CD4-positive, alpha-beta T cell treated with Interleukin-10 for 1 hour (primary cell): ENCODE measurements around the gene C16orf74.

Source experiments
- DNase-seq: peaks from one replicate; pipeline ENCODE4 v3.0.0-alpha.2; 2020

The C16orf74 gene

DNA sequence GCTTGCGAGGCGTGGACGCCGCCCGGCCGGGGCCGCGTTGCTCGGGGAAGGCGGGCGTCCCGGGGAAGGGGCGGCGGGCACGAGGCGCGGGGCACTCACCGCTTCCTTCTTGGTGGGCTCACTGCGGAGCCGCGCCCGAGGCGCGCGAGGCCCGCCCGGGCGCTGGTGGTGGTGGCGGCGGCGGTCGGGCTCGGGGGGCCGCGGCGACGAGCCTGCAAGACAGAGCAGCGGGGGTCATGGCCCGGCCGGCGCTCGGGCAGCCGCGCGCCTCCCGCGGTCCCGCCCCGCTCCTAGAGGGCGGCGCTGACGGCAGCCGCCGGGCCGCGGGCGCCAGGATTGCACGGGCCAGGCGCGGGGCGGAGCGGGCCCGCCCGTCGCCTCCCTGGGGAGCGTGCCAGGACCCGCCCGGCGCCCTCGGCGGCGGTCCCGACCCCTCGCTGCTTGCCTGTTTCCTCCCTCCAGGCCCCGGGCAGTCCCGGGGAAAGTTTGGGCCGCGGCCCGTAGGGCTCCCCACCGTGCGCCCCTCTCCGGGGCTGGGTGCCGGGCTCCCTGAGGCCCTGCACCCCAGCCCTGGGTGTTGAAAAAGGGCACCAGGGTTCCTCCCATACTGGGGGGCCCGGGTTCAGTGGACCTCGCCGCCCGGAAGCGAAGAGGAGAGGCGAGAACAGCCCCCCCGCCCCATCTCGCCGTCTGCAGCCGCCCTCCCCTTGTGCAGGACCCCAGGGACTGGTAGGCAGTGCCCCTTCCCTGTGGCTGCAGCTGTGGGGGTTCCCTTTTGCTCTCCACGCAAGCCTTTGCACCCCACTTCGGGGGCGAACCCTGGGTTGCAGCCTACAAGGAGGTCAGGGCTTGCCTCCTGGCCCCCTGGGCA lies at the start of gene C16orf74:
Gene C16orf74, minus strand, starts transcription at position 270 of the 871 bp plus-strand sequence. CDS start 15,879 bp downstream, outside the sequence.
- DNase-seq = no peak

DNA sequence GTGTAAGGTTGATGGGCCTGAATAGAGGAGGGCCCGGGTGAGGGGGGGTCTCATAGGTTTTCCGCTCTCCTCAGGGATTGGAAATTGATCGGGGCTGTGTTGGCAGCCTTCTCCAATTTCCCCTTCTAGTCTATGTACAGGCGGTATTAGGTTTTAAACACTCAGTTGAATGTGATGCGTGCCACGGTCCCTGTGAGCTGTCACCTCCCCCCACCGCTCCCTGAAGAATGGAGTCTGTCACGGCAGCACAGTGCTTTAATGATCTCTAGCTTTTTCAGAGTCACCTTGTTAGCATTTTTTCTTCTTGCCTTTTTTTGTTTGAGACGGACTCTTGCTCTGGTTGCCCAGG lies 49.4 kb upstream of the C16orf74 start:
- no peak for DNase-seq

DNA sequence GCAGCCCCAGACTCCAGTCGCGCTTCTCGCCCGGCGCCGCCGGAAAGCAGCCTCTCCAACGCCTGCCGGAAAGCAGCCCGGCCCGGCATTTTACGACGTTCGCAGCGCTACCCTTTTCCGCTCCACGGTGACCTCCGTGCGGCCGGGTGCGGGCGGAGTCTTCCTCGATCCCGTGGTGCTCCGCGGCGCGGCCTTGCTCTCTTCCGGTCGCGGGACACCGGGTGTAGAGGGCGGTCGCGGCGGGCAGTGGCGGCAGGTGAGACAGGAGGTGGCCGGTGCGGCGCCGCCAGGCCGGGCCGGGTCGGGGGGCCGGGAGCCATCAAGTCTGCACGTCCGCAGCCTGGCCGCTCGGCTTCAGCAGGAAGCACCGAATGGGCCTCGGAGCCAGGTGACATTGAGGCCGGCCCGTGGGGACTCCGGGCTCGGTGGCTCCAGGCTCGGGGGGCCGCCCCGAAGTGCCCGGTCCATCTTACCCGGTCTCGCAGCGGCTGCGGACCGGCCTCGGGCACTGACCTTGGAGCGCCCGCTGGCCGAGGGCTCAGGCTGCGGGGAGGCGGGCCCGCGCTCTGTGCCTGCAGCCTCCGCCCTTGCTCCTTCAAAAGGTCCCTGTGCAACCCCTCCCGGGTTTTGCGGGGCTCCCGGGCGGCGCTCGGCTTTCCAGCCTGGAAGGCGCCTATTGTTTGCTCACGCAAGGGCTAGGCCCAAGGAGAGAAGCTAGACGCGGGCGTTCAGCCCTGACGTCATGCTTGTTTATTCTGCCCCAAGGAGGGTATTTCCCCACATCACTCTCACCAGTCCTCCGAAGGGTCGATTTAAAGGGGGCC lies 48.8 kb upstream of the C16orf74 start, which contains the start of the genes COX4I1 and EMC8:
Gene COX4I1, plus strand, starts transcription at position 199 of the 824 bp plus-strand sequence. CDS start 1,511 bp downstream, outside the sequence.
Gene EMC8, minus strand, starts transcription at position 48 of the 824 bp plus-strand sequence. CDS start 249 bp downstream, outside the sequence.
- peak; percentile 93 for DNase-seq

DNA sequence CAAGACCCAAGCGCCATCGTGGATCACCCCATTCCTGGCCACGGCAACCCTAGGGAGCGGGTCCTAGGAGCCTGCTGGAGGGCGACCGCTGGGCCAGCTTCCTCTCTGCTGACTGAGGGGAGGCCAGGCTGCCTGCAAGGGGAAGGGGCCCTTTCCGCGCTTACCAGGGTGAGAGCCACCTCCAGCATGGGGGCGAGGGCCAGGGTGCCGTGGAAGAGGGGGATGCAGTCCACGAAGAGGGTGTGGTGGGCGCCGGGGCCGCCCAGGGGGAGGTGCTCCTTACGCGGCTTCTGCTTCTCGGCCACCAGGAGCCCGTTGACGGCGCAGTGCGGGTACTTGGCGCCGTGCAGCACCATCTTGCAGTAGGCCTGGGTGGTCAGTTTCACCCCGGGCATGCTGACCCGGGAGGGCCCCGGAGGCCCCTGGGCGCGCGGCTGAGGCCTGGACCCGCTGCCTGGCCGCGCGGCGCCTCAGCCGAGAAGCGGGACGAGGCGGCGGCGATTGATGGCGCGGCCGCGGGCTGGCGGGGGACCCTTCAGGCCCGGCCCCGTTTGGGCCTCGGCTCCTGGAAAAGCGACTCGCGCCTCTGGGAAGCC lies 48.1 kb upstream of the C16orf74 start:
- DNase-seq = peak; percentile 27

DNA sequence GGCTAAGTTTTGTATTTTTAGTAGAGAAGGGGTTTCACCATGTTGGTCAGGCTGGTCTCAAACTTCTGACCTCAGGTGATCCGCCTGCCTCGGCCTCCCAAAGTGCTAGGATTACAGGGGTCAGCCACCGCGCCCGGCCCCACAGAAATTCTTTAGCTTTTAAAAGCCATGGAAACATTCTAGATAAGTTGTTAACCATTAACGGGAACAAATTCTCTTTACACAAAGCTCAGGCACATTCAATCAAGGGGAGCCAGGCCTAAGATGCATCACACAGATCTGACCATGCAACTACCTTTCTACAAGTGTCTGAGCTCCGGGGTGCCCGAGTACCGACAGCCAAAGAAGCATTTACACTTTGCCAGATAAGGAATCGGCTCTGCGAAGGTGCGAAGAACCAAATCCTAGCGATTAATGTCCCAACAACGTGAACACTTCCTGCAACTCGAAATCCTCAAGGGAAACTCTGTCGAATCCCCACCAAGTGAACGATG lies 47.4 kb upstream of the C16orf74 start:
- no peak for DNase-seq

DNA sequence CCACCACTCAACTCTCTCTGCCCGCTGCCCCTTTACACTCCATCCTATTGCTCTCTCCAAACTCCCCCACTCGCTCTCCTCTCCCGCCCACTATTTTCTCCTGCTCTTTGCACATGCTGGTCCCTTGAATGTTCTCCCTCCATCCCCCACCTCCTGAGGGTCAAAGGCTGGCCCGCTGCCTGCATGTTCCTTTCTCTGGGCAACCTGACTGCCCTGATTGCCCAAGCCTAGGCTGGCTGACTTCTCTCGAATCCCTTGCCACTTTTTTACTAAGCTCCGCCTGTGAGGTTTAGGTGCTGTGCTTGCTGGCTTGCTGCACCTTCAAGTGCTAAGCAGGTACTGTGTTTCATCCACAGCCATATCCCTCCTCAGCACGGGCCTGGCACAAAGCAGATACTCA lies 45.7 kb upstream of the C16orf74 start:
- no peak for DNase-seq

DNA sequence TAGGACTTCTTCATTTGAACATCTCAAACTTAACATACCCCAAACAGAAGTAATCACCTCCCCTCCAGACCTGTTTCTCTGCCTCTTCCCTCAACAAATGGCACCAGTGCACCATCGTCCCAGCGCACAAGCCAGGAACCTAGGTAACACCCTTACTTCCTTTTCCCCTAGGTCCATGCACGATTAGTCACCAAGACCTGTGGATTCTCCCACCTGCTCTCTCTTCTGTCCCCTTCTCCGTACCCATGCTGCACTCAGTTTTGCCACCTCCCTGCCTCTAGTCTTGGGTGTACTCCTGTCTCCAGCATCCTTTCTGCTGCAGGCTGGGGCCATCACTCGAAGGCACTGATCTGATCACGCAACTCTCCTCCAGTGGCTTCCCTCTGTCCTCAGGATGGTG lies 45.3 kb upstream of the C16orf74 start:
- DNase-seq = no peak

DNA sequence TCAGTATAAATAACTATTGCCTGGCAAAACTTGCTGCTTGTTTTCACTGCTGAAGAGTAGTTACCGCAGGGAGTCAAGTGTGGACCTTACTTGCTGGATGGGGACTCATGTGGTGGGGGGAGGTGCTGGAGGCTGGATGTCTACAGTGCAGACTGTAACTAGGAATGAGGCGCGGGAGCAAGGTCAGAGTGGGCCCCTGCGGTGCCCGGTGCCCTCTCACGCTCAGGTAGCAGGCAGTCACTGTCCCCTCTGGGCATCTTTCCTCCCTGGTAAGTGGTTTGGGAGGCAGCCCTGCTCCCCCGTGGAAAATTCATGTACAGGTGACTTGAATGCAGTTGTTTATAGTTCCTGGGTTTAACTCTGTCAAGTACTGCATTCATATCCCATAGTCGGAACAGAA lies 43.8 kb upstream of the C16orf74 start:
- no peak for DNase-seq

DNA sequence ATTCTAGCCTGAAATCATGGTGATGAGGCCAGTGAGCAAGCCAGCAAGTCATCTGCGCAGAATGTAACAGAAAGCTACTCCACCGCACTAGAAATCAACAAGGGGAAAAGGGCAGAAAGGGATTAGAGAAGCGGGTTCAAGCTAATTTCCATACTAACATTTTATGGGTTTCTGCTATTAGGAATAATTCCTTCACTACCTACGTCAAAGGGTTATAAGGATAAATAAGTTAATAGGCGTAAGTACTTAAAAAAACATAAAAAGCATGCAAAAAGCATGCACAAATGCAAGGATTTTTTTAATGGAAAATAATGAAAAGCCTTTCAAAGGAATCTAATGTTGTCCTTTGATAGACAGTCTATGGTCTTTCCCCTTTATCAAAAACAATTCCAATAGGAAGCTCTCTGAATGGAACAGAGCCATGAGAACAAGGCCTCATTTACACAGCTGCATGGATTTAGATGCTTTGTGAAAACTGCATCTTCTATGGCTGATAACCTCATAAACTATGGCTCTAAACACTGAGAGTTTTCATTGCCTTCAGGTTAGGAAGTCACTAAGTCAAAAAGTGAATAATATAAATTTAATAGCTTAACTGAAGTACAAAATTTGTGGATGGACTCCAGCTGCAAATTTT lies 42.9 kb upstream of the C16orf74 start:
- no peak for DNase-seq

DNA sequence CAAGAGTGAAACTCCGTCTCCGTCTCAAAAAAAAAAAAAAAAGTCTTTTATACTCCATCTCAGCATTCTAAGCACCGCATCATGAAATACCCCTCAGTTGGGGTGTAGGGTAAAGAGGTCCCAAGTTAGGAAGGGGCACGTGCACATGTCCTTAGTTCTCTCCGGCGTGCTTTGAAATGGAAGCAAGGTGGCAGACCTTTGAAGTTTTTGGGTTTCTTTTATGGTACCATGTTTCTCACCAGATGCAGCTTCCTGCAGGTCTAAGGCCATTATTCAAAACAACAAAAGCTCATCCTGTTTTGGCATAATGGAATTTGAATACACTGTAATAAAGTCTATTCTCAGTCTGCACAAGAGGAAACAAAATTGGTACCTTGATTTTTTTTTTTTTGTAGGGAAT lies 38.9 kb upstream of the C16orf74 start:
- DNase-seq = no peak

DNA sequence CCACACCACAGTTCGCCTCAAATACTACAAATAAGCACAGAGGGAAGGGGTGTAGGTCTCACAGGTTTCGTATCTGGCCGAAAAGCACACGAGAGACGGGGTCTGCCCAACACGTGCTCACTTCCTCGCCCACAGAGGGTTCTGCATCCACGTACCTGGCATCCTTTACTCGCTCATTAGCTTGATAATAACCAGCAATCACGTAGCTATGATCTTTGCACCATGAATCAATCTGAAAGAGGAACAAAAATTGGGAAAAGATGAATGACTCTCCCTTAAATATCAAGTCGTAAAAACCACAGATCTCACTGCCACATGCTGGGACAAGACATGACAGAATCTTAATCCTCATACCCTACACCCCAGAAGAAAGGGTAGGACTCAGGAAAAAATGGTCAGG lies 37.9 kb upstream of the C16orf74 start:
- DNase-seq = no peak

DNA sequence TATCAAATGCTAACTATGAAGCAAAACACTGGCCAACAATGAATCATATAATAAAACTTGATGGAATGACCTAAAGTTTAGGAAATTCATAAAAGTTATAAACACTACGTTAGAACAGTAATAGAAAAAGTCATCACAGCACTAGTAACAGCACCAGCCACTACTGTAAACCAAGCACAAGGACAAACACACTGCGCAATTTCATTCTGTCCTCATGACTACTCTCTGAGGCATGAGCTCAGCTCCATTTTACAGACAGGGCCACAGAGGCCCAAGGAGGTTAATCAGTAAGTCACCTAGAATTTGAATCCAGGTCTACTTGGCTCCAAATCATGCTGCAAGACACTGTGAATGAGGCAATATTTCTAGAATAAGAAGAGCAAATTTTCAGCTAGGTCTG lies 35.0 kb upstream of the C16orf74 start:
- DNase-seq = no peak

DNA sequence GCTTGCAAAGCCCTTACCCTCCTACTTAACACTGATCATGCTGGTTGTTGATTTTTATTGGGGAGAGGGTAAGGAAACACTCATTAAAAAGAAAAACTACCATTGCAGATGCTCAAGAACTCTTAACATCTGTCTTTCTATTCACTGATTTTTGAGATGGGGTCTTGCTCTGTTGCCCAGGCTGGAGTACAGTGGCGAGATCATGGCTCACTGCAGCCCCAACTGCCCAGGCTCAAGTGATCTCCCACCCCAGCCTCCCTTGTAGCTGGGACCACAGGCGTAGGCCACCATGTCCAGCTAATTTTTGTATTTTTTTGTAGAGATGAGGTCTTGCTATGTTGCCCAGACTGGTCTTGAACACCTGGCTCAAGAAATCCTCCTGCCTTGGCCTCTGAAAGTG lies 33.9 kb upstream of the C16orf74 start:
- no peak for DNase-seq

DNA sequence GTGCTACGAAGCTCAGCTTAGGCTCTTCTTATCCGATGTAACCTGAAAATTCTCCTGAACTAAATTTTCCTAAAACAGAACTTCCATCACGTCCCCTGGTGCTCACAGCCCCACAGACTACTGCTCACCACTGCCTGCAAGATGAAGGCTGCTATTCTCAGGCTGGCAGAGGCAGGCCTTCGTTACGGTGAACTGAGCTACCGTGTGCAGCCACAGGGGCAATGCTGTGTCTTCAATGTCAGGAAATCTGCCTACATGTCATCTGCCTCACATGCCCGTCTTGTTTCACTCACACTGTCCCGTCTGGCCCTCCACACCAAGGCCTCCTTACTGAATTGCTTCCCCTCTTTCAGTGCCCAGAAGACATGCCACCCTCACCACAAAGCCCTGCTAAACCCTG lies 32.5 kb upstream of the C16orf74 start:
- no peak for DNase-seq

DNA sequence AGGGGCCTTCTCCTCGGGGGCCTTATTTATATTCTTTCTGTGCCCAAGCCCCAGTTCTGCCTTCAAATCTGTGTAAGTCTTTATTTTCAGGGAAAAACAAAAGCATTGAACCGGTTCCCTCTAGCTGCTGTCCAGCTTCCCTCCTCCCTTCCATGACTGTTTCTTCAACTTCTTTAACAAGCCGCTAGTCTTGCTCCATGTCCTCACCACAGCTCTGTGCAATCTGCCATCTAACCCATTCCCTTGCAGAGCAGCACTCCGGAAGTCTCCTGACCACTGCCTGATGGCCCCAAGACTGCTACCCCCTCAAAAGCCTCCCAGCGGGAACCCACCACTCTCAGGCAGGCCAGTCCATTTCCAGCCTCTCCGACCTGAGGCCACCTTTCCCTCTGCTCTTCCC lies 31.6 kb upstream of the C16orf74 start:
- DNase-seq = no peak

DNA sequence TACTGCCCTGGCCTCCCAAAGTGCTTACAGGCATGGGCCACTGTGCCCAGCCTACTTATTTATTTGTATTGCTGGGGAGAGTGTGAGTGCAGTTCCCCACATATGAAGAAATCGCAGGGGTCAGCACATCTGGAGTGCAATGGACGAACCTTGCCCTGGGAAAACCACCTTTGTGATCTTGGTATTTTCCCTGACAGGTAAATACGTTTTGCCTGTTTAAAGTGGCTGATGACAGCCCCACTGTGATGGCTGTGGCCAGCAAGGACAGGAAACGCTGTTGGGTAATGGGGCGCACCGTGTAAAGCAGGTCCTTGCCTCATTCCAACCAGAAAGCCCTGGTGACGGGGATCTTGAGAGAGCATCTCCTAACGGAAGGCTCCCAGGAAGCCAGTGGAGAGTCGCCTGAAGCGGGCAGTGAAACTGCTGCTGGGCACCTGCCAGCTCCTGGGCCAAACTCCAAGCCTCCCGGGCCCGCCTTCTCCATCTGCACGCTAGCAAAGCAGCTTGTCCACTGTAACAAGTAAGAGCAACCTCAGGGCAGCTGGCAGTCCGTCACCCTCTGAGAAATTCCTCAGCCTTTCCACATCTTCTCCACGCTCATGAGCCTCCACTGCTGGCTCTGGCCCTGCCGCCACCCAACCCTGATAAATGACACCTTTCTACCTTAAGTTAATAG lies 30.9 kb upstream of the C16orf74 start:
- DNase-seq = no peak

DNA sequence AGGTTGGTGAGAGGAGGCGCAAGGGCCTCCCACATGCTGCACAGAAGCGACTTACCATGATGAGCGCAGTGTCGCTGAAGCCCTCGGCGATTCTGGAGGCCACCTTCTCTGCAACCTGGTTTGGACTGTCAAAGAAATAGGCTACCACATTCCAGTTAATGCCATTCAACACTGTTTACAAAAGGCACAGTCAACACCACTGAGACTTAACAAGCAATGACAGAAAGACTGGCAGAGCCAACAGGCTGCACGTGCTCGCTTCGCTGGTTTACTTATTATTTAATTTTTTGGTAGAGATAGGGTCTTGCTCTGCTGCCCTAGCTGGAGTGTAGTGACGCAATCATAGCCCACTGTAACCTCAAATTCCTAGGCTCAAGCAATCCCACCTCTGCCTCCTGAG lies 30.3 kb upstream of the C16orf74 start:
- DNase-seq = no peak

DNA sequence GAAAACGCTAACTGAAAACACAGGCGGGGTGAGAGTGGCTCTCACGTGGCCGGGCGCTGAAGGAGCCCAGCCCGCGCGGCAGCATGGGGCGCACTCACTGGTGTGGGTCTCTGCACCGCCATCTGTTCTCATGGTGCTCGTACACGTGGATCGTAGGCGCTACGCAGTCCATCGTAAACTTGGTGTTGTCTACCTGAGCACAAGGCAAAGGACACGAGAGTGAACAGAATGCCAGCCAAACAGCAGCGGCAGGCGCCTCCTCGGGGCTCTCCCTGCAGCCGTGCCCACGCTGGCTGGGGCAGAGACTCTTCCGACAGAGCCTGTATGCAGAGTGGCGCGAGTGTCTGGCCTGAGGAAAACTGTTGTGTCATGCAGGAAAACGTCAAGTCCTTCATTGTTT lies 29.4 kb upstream of the C16orf74 start:
- DNase-seq = no peak

DNA sequence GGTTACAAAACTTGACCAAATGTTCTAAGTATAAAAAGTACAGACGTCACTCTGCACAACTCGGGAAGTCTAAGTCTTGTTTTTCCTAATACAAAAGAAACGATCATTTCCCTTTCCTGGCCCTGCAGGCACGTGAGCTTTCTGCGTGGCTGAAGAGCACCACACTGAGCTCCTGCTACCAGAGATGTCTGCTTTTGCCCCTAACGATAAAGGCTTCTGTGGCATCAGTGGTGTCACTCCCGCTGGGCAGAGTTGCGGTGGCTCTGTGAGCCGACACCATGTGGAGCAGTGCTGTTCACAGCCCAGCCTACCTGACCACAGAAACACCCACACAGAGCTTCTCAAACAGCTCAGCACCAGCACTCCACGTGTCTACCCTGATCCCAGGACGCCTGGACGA lies 28.0 kb upstream of the C16orf74 start:
- DNase-seq = peak; percentile 15

DNA sequence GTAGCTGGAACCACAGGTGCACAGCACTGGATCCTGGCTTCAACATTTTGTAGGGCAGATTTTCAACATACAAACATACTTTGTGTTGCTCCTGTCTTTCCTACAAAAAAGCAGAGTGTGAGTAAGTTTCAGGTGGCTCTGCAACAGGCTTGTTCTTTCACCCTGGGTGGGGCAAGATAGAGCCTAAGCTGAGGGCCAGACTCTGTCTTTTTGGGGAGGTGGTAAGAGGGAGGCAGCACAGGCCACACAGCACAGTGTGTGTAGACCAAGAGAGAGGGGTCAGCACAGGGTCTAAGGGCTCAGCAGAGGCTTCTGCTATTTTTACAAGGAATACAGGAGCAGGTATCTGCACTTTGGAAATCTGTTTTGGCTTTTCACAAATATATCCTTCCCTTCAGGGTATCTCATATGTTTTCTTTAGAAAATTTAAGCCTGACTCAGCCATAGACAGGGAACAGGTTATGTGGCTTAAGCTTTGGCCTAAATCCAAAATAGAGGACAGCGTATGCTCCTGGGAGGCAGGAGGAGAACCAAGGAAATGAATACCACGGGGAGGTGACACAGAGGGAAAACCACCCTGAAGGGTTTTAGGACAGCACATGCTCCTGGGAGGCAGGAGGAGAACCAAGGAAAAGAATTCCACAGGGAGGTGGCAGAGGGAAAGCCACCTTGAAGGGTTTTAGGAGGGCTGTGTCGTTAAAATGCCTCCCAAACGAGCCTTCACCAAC lies 26.9 kb upstream of the C16orf74 start:
- DNase-seq = no peak

DNA sequence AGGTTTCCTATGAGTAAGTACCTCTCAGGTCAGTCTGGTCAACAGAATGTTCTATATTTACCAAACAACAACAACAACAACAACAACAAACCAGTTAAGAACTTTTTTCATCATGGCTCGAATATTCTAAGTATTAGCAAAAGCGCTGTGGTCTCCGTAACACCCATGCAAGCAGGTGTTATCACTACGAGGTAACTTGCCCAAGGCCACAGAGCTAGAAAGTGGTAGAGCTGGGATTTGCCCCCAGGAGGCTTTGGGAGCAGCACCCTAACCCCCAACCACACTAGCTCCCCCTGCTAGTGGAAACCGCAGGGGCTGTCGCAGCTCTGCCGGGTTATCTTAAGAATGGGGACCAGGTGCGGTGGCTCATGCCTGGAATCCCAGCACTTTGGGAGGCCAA lies 23.9 kb upstream of the C16orf74 start:
- DNase-seq = no peak

DNA sequence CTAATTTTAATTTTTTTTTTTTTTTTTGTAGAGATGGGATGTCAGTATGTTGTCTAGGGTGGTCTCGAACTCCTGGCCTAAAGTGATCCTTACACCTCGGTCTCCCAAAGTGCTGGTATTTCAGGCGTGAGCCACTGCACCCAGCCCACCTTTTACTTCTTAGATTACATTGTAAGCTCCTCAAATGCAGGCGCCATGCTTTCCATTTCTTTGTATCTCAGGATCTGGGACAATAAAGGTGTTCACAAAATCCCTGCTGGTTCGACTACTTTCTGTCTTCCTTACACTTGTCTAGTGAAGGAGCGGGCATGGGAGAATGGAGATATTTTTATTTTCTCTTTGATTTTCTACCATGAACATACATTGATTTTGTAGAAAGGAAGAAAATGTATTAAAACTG lies 23.2 kb upstream of the C16orf74 start:
- DNase-seq = no peak
